ENCODE data around the gene TMEM134.

Gene TMEM134

GRCh38 chr11:67437082-67437808, 31.8 kb downstream of the TMEM134 start, which contains the start of gene PTPRCAP:
TSS of gene PTPRCAP (minus strand) at chr11:67437682. CDS start at chr11:67437619, 63 bp downstream.
- TF ChIP-seq FOXP2 (optimal IDR thresholded peaks at IDR 0.05; ENCODE audit: borderline replicate concordance, extremely low read depth, extremely low read length, insufficient read depth) (no peak), SIN3A (IDR thresholded peaks at IDR 0.05; ENCODE audit: borderline replicate concordance, insufficient read depth, low read length) (no peak), REST (IDR thresholded peaks at IDR 0.05; ENCODE audit: insufficient read depth in 1 of 2, low read depth in 2 of 2, low read length in 2 of 2) (no peak), POLR2AphosphoS5 (IDR thresholded peaks at IDR 0.05; ENCODE audit: low read depth, low read length) (no peak; the same call in none of the 2 replicates), TAF1 (IDR thresholded peaks at IDR 0.05; ENCODE audit: borderline replicate concordance, insufficient read depth, low read length) (no peak)

- no peak for TF ChIP-seq FOXP2 (optimal IDR thresholded peaks at IDR 0.05; ENCODE audit: borderline replicate concordance, extremely low read depth, extremely low read length, insufficient read depth)
- TF ChIP-seq REST (IDR thresholded peaks at IDR 0.05; ENCODE audit: insufficient read depth in 1 of 2, low read depth in 2 of 2, low read length in 2 of 2): no peak
- no peak; the same call in 1 of the 2 replicates for TF ChIP-seq POLR2AphosphoS5 (IDR thresholded peaks at IDR 0.05; ENCODE audit: low read depth, low read length)
- no peak for TF ChIP-seq TAF1 (IDR thresholded peaks at IDR 0.05; ENCODE audit: borderline replicate concordance, insufficient read depth, low read length)
- TF ChIP-seq SIN3A (IDR thresholded peaks at IDR 0.05; ENCODE audit: borderline replicate concordance, insufficient read depth, low read length): no peak
Observed at GRCh38 chr11:67436459-67437081, 32.5 kb downstream of the TMEM134 start.

- no peak for TF ChIP-seq TAF1 (IDR thresholded peaks at IDR 0.05; ENCODE audit: borderline replicate concordance, insufficient read depth, low read length)
- 0 out of 2 replicates have a peak, but pooled peaks have one; percentile 6 for TF ChIP-seq POLR2AphosphoS5 (IDR thresholded peaks at IDR 0.05; ENCODE audit: low read depth, low read length)
Observed at GRCh38 chr11:67435727-67436458, 33.2 kb downstream of the TMEM134 start.

GRCh38 chr11:67435031-67435726, 33.9 kb downstream of the TMEM134 start:
- TF ChIP-seq POLR2AphosphoS5 (IDR thresholded peaks at IDR 0.05; ENCODE audit: low read depth, low read length): peak; percentile 7; the same call in 1 of the 2 replicates
- no peak for TF ChIP-seq REST (IDR thresholded peaks at IDR 0.05; ENCODE audit: insufficient read depth in 1 of 2, low read depth in 2 of 2, low read length in 2 of 2)

- TF ChIP-seq POLR2AphosphoS5 (IDR thresholded peaks at IDR 0.05; ENCODE audit: low read depth, low read length): no peak
- TF ChIP-seq REST (IDR thresholded peaks at IDR 0.05; ENCODE audit: insufficient read depth in 1 of 2, low read depth in 2 of 2, low read length in 2 of 2): no peak
- TF ChIP-seq SIN3A (IDR thresholded peaks at IDR 0.05; ENCODE audit: borderline replicate concordance, insufficient read depth, low read length): no peak
- TF ChIP-seq TAF1 (IDR thresholded peaks at IDR 0.05; ENCODE audit: borderline replicate concordance, insufficient read depth, low read length): no peak
- TF ChIP-seq FOXP2 (optimal IDR thresholded peaks at IDR 0.05; ENCODE audit: borderline replicate concordance, extremely low read depth, extremely low read length, insufficient read depth): no peak
Observed at GRCh38 chr11:67434395-67434881, 34.6 kb downstream of the TMEM134 start.
